Right ventricle myocardium inferior (tissue), 1 donor: ENCODE data around the gene KLHL34. TPM values are rescaled to one million over a fixed set of nuclear protein-coding genes. Genes with fewer than 3 reads are reported as not detected.

ENCODE experiments used
- ATAC-seq: fragments of 200-7000 bp; cut with Tn5 transposase; one replicate; pipeline ENCODE4 v1.9.1; 2020; ENCODE audit warnings: mild to moderate bottlenecking, moderate library complexity
- DNase-seq: peaks from one replicate; pipeline ENCODE4 v3.0.0; 2021; ENCODE audit errors: missing footprints
- intact Hi-C: fragments of 100-400 bp; cut with DNase I; formaldehyde crosslinking; loops from one replicate; pipeline ENCODE4 v1.11.0; 2022
- total RNA-seq: library from RNA; stranded (reverse); fragmentation: NEBNext Ultra II Directional; extraction: Animal tissue kit (Norgen Biotek cat#: 25700); gene quantifications from one replicate; pipeline ENCODE4 v1.2.1, GENCODE V29; 2021
- donor health status: DM: no; HTN: yes; CAD: no; lungs with severe emphysema.

KLHL34 gene
- total RNA-seq, 1 donor from 2014 or later = 3.8 TPM

DNA sequence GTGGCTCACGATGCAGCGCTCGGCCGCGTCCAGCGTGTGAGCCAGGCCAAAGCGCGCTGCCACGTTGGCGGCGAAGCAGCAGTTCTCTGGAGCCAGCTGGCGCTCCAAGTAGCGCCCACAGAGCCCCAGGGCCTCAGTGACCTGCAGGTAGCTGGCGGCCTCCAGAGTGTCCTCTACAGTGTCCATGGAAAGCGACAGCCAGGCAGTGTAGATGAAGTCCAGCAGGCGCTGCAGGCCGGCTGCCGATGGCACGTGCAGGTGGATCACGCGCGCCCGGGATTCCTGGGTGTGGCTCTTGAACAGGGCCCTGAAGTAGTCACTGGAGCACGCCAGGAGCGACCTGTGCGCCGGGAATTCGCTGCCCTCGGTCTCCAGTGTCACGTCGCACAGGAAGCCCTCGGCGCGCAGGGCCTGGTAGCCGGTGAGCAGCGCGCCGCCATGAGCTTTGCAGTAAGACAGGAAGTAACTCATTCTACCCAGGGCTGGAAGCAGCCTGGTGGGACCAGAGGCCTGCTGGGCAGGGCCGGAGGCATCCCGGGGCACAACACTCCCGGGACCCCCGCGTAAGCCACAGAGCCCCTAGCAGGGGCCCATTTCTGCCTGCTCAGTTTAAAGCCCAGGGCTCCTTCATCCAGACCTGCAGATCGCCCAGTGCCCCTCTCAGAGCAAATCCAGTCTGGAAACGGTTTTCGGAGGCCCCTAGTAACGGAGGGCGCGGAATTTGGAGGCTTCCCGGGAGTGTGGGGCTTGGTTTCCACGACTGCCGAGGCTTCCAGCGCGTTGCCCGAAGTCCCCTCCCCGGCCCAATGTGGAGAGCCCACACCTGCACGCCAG lies 595 bp downstream of the KLHL34 start:
- DNase-seq (no peak), ATAC-seq (peak; percentile 18)
- intact Hi-C loops = no loop called here

GRCh38 chrX:21656587-21657317 lies 1.4 kb downstream of the KLHL34 start:
- ATAC-seq = no peak
- no peak for DNase-seq
- intact Hi-C loops = no loop called here

- intact Hi-C loops = no loop called here
- ATAC-seq (no peak), DNase-seq (peak; percentile 58)
Measured at GRCh38 chrX:21655901-21656586, 2.1 kb downstream of the KLHL34 start.

GRCh38 chrX:21645886-21646285 lies 12.2 kb downstream of the KLHL34 start:
- ATAC-seq (no peak), DNase-seq (no peak)
- intact Hi-C loops = no loop called here

- DNase-seq (no peak), ATAC-seq (no peak)
- intact Hi-C loops = no loop called here
Measured at GRCh38 chrX:21645431-21645830, 12.7 kb downstream of the KLHL34 start.

GRCh38 chrX:21639775-21640174 lies 18.4 kb downstream of the KLHL34 start:
- DNase-seq (no peak), ATAC-seq (no peak)
- intact Hi-C loops = no loop called here

DNA sequence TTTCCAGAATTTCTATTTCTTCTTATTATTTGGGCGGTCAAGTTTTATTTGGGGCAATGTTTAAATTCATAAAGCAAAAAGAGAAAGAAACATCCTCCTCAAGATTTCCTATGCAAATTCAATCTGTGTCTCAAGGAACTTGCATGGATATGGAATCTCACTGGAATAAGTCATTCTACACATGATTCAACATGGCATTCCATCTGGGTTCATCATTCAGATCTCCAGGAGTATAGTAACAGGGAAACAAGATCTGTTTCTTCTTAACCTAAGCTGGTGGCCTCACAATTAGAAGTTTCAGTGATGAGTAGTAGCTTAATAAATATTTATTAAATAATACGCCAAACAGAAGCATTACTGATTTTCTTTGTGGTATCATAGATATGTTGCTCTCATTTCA lies 19.8 kb downstream of the KLHL34 start:
- intact Hi-C loops = no loop called here
- ATAC-seq = no peak
- no peak for DNase-seq

DNA sequence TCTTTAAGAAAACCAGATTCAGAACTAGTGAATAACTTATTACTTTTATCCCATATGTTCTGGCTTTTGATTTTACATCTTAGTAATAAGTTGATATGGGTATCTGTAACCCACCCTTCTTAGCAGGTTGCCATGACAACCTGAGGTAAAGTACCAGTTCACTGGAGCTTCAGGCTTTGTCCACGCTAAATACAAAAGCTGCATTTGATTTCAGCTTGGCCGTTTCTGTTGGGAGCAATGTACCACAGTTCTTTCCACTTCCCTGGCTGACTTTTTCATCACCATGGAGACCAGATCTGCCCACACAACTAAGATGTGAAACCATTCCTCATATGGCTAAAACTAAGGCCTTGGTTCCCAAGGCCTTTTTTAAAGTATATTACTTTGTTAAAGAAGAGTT lies 26.1 kb downstream of the KLHL34 start:
- DNase-seq (no peak), ATAC-seq (no peak)
- intact Hi-C loops = no loop called here

DNA sequence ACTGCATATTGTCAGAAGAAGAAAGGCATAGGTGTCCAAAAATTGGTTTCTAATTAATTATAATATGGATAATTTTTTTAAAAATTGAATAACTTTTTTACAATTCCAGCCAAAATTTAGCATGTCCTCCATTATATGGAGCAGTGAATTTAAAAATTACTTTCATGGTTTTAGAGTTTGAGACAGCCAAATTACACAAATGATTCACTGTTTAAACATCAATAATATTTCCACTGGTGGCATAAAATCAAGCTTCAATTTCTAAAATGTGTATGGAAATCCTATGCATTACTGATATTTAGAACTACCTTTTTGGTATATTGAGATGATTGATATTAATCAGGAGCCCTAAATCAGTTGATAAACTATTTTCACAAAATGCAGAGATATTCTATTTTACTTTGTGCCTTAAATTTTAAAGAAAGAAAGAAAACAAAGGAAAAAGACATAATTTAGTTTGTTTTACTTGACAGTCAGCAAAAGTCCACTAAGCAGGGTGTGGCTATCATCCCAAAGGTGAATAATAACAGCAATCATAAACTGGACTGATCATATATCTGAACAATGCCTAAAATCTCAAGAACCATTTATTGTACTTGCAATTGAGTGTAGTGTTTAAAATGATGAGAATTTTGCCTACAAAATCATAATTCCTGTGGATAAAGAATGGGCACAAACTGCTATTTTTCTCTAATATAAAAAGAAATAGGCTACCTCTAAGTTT lies 34.2 kb downstream of the KLHL34 start:
- ATAC-seq (no peak), DNase-seq (no peak)
- intact Hi-C loops = no loop called here

DNA sequence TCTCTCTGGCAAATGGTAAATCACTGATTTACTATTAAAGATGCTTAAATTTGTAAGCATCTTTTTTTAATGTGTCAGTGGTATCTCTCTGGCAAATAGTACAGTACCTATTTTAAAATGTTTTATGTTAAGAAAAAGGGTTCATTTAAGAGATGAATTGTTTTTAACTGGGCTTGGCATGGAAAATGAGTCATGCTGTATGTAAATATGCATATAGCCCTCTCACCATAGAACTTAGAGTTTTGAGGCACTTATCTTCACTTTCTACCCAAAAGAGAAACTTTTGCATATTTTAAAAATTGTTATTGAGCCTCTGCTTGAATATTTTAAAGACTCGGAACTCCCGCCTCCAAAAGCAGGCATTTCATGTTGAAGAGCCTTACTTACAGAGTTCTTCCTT lies 37.9 kb downstream of the KLHL34 start:
- intact Hi-C loops = no loop called here
- no peak for ATAC-seq
- DNase-seq = no peak

GRCh38 chrX:21616386-21616785 lies 41.7 kb downstream of the KLHL34 start:
- no peak for ATAC-seq
- intact Hi-C loops = no loop called here
- DNase-seq = no peak

- intact Hi-C loops = no loop called here
Measured at GRCh38 chrX:21612154-21612553, 46.0 kb downstream of the KLHL34 start.

DNA sequence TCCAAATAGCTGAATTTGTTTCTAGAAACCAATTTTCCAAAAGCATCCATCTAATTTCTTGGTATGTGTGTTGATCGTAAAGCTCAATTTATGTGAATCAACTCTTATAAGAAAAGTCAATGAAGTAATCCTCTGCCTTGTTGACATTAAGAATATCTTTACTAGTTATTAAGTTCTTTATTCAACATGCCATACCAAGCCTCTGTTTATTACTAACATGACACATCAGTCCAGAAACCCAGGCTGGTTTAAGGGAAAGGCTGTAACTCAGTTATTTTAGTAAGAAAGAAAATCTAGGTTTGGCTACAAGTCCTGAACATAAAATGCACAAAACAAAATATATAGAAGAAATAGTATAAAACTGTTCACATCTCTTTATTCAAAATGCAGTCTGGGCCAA lies 48.0 kb downstream of the KLHL34 start:
- DNase-seq (no peak), ATAC-seq (no peak)
- intact Hi-C loops = no loop called here

More at GRCh38 chrX:21612154-21612553, 46.0 kb downstream of the KLHL34 start:
- DNase-seq (no peak), ATAC-seq (no peak)

DNA sequence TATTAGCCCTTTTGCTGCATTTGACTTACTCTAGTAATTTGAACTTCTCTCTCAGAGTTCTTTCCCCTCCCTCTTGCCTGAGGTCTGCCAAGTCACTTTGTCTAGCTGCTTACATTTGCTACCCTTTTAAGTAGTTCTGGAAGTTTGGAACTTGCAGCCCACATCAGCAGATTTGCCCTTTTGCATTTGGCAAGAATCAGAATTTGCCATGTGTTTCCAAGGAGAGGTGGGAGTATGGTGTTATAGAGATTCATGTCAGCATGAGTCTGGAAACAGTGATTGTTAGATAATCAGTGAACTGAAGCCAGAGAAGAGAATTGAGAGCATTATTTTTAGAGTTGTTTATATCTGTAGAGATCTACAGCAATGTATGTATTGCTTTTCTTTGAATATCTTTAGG lies 52.1 kb downstream of the KLHL34 start:
- DNase-seq (no peak), ATAC-seq (no peak)
- intact Hi-C loops = no loop called here

Other genes starting within 250 kb of the KLHL34 start
- gene SMPX, start 99.8 kb upstream of the KLHL34 start, total RNA-seq = 661 TPM
- 8.3 TPM for gene MBTPS2, start 181.3 kb upstream of the KLHL34 start, total RNA-seq
- 0.46 TPM for gene YY2, start 197.7 kb upstream of the KLHL34 start, total RNA-seq